ENCODE results near the gene FLT4.

- TF ChIP-seq EZH2 (IDR thresholded peaks at IDR 0.05; ENCODE audit: low read length, unreplicated experiment) (no peak), CTCF (conservative IDR thresholded peaks at IDR 0.05; ENCODE audit: low read depth, low read length) (no peak)
Measured at GRCh38 chr5:180604271-180604670, 45.1 kb downstream of the FLT4 start.

Data from PC-3 (cell line).